OCI-LY1 (cell line): ENCODE data around the gene CFH.

Experiments
- EZH2 ChIP-seq: fragments of 200-600 bp; sonication (generic), shearing (Covaris generic); IDR thresholded peaks from 2 replicates; pipeline ENCODE4 v1.8.0; 2017; ENCODE audit warnings: borderline replicate concordance, mixed run types, mild to moderate bottlenecking, antibody characterized with exemption, low read length, moderate library complexity, mixed read lengths
- TF ChIP-seq, protein P1 (sequence below): fragments of 200-600 bp; sonication (generic), shearing (Covaris generic); IDR thresholded peaks from 2 replicates; pipeline ENCODE4 v1.5.1; 2017; ENCODE audit warnings: mild to moderate bottlenecking, antibody characterized with exemption, low read length, moderate library complexity, mixed read lengths

DNA sequence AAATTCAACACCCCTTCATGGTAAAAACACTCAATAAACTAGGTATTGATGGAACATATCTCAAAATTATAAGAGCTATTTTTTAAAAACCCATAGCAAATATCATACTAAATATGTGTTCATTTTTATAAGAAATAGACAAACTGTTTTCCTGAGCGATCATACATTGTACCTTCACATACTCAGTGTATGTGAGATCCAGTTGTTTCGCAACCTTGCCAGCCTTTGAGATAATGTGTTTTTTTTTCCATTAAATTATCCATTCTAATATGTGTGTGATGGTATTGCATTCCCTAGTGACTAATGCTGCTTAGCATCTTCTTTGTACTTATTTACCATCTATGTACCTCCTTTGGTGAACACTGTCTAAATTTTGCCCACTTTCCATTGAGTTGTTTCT is 47.1 kb downstream of the CFH start:
- TF ChIP-seq, protein P1, sequence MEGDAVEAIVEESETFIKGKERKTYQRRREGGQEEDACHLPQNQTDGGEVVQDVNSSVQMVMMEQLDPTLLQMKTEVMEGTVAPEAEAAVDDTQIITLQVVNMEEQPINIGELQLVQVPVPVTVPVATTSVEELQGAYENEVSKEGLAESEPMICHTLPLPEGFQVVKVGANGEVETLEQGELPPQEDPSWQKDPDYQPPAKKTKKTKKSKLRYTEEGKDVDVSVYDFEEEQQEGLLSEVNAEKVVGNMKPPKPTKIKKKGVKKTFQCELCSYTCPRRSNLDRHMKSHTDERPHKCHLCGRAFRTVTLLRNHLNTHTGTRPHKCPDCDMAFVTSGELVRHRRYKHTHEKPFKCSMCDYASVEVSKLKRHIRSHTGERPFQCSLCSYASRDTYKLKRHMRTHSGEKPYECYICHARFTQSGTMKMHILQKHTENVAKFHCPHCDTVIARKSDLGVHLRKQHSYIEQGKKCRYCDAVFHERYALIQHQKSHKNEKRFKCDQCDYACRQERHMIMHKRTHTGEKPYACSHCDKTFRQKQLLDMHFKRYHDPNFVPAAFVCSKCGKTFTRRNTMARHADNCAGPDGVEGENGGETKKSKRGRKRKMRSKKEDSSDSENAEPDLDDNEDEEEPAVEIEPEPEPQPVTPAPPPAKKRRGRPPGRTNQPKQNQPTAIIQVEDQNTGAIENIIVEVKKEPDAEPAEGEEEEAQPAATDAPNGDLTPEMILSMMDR, result no peak
- TF ChIP-seq EZH2, result no peak
